ENCODE results near the gene BRPF1. TPM values are rescaled to one million over a fixed set of nuclear protein-coding genes. Genes with fewer than 3 reads are reported as not detected.

The BRPF1 gene
- polyA plus RNA-seq, 3 donors from 2014 or later: 10.6 to 45.8 (median 11.7) TPM

- peaks cover 10 to 52% (median 28%) of the 10 kb centered on the region in 3 donors for H3K36me3 Mint-ChIP-seq
- no peak for DNase-seq
- no peak overlapping the region for H3K27ac Mint-ChIP-seq
Measured at GRCh38 chr3:9692416-9692815, 39.1 kb upstream of the BRPF1 start.

GRCh38 chr3:9695345-9695744, 36.2 kb upstream of the BRPF1 start:
- H3K4me3 Mint-ChIP-seq: no peak overlapping the region
- H3K36me3 Mint-ChIP-seq: peaks cover 13 to 47% (median 44%) of the 10 kb centered on the region in 3 donors
- peaks cover 0 to 2% (median 0%) of the 10 kb centered on the region in 3 donors for H3K27me3 Mint-ChIP-seq (ENCODE audit: low read depth in 3 of 3)
- H3K9me3 Mint-ChIP-seq: no peaks in the 10 kb centered on the region
- no peak for DNase-seq
- no peaks in the 10 kb centered on the region for H3K4me1 Mint-ChIP-seq
- no peak overlapping the region for H3K27ac Mint-ChIP-seq

More at GRCh38 chr3:9692416-9692815, 39.1 kb upstream of the BRPF1 start:
- H3K4me3 Mint-ChIP-seq: no peak overlapping the region
- peaks cover 0 to 4% (median 0%) of the 10 kb centered on the region in 3 donors for H3K27me3 Mint-ChIP-seq (ENCODE audit: low read depth in 3 of 3)
- no peaks in the 10 kb centered on the region for H3K9me3 Mint-ChIP-seq
- H3K4me1 Mint-ChIP-seq: no peaks in the 10 kb centered on the region

- no peak overlapping the region for H3K4me3 Mint-ChIP-seq
- H3K36me3 Mint-ChIP-seq: peaks cover 13 to 48% (median 41%) of the 10 kb centered on the region in 3 donors
- H3K27me3 Mint-ChIP-seq (ENCODE audit: low read depth in 3 of 3): peaks cover 0 to 2% (median 0%) of the 10 kb centered on the region in 3 donors
- no peak for DNase-seq
- H3K9me3 Mint-ChIP-seq: no peaks in the 10 kb centered on the region
- no peaks in the 10 kb centered on the region for H3K4me1 Mint-ChIP-seq
- H3K27ac Mint-ChIP-seq: peak overlapping the region in 1 of 6 donors; percentile 34
Measured at GRCh38 chr3:9695746-9696145, 35.8 kb upstream of the BRPF1 start.

DNA sequence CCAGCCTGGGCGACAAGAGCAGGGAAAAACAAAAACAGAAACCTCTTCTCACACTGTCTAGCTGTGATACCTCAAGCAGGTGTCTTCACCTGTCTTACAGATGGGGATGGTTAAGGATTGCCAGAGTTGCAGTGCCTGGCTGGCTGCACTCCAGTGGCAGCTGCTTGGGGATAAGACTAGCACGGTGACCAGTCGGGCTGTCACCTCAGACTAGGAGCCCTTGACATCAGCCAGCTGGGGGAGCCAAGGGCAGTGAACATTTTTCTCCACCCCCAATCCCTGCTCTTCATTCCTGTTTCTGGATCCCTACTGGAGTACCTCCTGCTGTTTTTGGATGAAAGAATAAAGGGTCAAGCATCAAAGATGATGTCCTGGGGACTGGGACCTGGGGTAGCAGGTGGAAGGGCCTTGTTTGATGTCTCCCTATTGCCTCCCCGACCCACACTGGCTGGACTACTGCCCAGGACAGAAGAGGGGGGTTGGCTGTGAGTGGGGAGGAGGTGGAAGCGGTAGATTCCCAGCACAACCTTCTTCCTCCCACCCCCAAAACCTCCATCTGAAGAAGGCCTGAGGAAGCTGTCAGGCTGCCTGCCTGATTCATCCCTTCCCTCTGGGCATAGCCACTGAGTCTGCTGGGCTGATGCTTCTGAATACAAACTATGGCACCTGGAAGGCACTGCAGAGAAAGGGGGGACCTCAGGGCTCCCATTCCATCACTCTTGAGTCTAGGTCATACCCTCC, 34.9 kb upstream of the BRPF1 start:
- Mint-ChIP-seq H3K4me1 (no peaks in the 10 kb centered on the region), H3K9me3 (no peaks in the 10 kb centered on the region), H3K36me3 (peaks cover 13 to 48% (median 45%) of the 10 kb centered on the region in 3 donors), H3K4me3 (no peak overlapping the region), H3K27me3 (ENCODE audit: low read depth in 3 of 3) (peaks cover 0 to 2% (median 0%) of the 10 kb centered on the region in 3 donors), H3K27ac (no peak overlapping the region)
- DNase-seq: no peak

DNA sequence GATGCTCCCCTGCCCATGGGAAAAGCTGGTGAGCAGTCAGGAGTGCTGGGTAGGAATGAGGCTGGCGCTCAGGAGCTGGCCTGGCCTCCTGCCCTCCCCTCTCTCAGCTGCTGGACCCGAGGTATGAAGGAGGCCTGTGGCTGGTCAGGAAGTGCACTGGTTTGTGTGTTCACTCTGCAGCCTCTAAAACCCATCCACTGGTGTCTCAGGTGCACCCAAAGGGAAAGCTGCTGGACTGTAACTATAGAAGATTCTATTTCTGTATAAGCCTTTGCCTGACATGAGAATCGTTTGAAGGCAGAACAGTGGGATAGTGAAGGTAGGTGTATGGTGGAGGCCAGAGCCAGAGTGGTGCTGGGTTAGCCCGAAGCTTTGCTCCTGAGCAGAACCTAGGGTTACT, 33.6 kb upstream of the BRPF1 start:
- Mint-ChIP-seq H3K9me3 (no peaks in the 10 kb centered on the region), H3K27me3 (ENCODE audit: low read depth in 3 of 3) (peaks cover 0 to 2% (median 1%) of the 10 kb centered on the region in 3 donors), H3K27ac (peak overlapping the region in 1 of 6 donors; percentile 17), H3K4me1 (peaks cover 0 to under 1% of the 10 kb centered on the region in 2 donors), H3K4me3 (no peak overlapping the region), H3K36me3 (peaks cover 19 to 54% (median 44%) of the 10 kb centered on the region in 3 donors)
- DNase-seq: no peak

- Mint-ChIP-seq H3K27ac (no peak overlapping the region), H3K9me3 (no peaks in the 10 kb centered on the region), H3K4me3 (no peak overlapping the region), H3K36me3 (peaks cover 21 to 56% (median 40%) of the 10 kb centered on the region in 3 donors), H3K4me1 (peaks cover 2 to 5% of the 10 kb centered on the region in 2 donors), H3K27me3 (ENCODE audit: low read depth in 3 of 3) (peaks cover 0 to 2% (median under 1%) of the 10 kb centered on the region in 3 donors)
- DNase-seq: no peak
Measured at GRCh38 chr3:9698293-9698692, 33.2 kb upstream of the BRPF1 start.

GRCh38 chr3:9700536-9700935, 31.0 kb upstream of the BRPF1 start:
- Mint-ChIP-seq H3K36me3 (peaks cover 15 to 43% (median 27%) of the 10 kb centered on the region in 3 donors), H3K4me3 (no peak overlapping the region), H3K4me1 (peaks cover 12 to 13% of the 10 kb centered on the region in 2 donors), H3K9me3 (no peaks in the 10 kb centered on the region), H3K27me3 (ENCODE audit: low read depth in 3 of 3) (peaks cover 0 to 13% (median 6%) of the 10 kb centered on the region in 3 donors), H3K27ac (peak overlapping the region in 1 of 6 donors; percentile 20)
- no peak for DNase-seq

- H3K27ac Mint-ChIP-seq: no peak overlapping the region
- DNase-seq: no peak
- H3K4me3 Mint-ChIP-seq: no peak overlapping the region
- peaks cover 3 to 14% (median 6%) of the 10 kb centered on the region in 3 donors for H3K27me3 Mint-ChIP-seq (ENCODE audit: low read depth in 3 of 3)
- H3K9me3 Mint-ChIP-seq: no peaks in the 10 kb centered on the region
- peaks cover 15 to 42% (median 27%) of the 10 kb centered on the region in 3 donors for H3K36me3 Mint-ChIP-seq
- peaks cover 12 to 13% of the 10 kb centered on the region in 2 donors for H3K4me1 Mint-ChIP-seq
Measured at GRCh38 chr3:9701006-9701405, 30.5 kb upstream of the BRPF1 start.

DNA sequence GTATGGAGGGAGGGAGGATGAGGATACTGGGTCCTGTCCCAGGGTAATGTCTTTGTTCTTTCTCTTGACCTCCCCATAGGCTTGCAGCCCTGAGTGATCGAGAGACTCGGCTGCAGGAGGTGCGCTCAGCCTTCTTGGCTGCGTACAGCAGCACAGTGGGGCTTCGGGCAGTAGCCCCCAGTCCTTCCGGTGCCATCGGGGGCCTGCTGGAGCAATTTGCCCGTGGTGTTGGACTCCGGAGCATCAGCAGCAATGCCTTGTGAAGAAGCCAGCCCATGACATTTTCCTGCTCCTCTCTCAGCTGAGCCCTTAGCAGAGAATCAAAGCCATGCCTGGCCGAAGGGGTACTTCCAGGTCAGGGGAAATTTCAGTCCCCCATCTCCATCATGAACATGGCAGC, 29.8 kb upstream of the BRPF1 start:
- Mint-ChIP-seq H3K36me3 (peaks cover 22 to 40% (median 32%) of the 10 kb centered on the region in 3 donors), H3K4me1 (peaks cover 13 to 14% of the 10 kb centered on the region in 2 donors), H3K4me3 (no peak overlapping the region), H3K9me3 (no peaks in the 10 kb centered on the region), H3K27me3 (ENCODE audit: low read depth in 3 of 3) (peaks cover 7 to 14% (median 8%) of the 10 kb centered on the region in 3 donors), H3K27ac (no peak overlapping the region)
- DNase-seq: no peak

GRCh38 chr3:9703240-9703639, 28.3 kb upstream of the BRPF1 start:
- Mint-ChIP-seq H3K4me1 (peaks cover 13 to 14% of the 10 kb centered on the region in 2 donors), H3K36me3 (peaks cover 21 to 33% (median 25%) of the 10 kb centered on the region in 3 donors), H3K9me3 (no peaks in the 10 kb centered on the region), H3K4me3 (peak overlapping the region in 3 of 5 donors; percentile 5 to 21 (median 14)), H3K27ac (no peak overlapping the region), H3K27me3 (ENCODE audit: low read depth in 3 of 3) (peaks cover 8 to 14% (median 8%) of the 10 kb centered on the region in 3 donors)
- no peak for DNase-seq

GRCh38 chr3:9703736-9704346, 27.7 kb upstream of the BRPF1 start, which contains the start of gene CPNE9:
Gene CPNE9 (plus strand): TSS chr3:9703833. CDS start chr3:9703997, 164 bp downstream.
- Mint-ChIP-seq H3K9me3 (no peaks in the 10 kb centered on the region), H3K27ac (no peak within 1 kb of the TSS), H3K36me3 (peaks cover 21 to 33% (median 25%) of the 10 kb centered on the region in 3 donors), H3K27me3 (ENCODE audit: low read depth in 3 of 3) (peaks cover 8 to 14% (median 8%) of the 10 kb centered on the region in 3 donors), H3K4me1 (peaks cover 13 to 14% of the 10 kb centered on the region in 2 donors), H3K4me3 (peak within 1 kb of the TSS; percentile 21 to 64 (median 51))
- no peak for DNase-seq

DNA sequence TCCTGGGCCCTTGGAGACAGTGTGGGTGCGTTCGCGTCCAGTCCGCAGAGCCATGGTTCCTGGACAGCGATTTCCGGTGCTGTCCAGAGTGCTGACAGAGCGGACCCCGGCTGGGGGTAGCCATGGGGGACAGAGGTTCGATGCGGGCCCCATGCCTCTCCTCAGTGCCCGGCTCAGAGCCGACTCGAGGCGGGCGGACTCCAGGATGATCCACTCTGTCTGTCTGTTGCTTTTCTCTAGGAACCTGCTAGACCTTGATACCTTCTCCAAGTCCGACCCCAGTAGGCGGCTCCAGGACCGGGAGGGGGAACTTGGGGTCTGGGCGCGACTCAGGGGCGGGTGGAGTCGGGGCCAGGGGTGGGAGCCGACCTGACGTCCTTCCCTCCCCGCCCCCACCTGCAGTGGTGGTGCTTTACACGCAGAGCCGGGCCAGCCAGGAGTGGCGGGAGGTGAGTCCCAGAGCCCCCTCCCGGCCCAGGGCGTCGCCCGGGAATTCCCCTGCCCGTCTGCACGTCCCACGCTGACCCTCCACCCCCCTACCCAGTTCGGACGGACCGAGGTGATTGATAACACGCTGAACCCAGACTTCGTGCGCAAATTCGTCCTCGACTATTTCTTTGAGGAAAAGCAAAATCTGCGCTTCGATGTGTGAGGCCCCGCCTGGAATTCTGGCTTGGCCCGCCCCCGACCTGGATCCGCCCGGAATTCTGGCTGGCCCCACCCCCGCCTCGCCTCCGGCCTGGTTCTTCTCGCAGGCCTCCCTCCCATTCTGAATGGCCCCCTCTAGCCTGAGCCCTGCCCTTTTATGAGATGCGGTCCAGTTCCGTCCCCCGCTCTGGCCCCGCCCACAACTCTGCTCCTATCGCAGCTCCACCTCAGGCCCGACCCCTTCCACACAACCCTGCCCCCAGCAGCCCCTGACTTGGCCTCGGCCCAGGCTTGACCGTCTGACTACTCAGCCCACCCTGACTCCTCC, 26.9 kb upstream of the BRPF1 start:
- peak; percentile 13 to 23 (median 22) for DNase-seq
- H3K4me1 Mint-ChIP-seq: peaks cover 13 to 14% of the 10 kb centered on the region in 2 donors
- H3K9me3 Mint-ChIP-seq: no peaks in the 10 kb centered on the region
- peak overlapping the region; percentile 29 to 64 (median 51) for H3K4me3 Mint-ChIP-seq
- H3K27me3 Mint-ChIP-seq (ENCODE audit: low read depth in 3 of 3): peaks cover 8 to 14% (median 8%) of the 10 kb centered on the region in 3 donors
- H3K36me3 Mint-ChIP-seq: peaks cover 19 to 28% (median 21%) of the 10 kb centered on the region in 3 donors
- H3K27ac Mint-ChIP-seq: no peak overlapping the region

- H3K4me1 Mint-ChIP-seq: peaks cover 0 to 2% of the 10 kb centered on the region in 2 donors
Measured at GRCh38 chr3:9710174-9710739, 21.3 kb upstream of the BRPF1 start.

More at GRCh38 chr3:9710174-9710739, 21.3 kb upstream of the BRPF1 start:
- H3K9me3 Mint-ChIP-seq: no peaks in the 10 kb centered on the region
- peaks cover 2 to 16% (median 3%) of the 10 kb centered on the region in 3 donors for H3K27me3 Mint-ChIP-seq (ENCODE audit: low read depth in 3 of 3)
- DNase-seq: no peak
- no peak overlapping the region for H3K27ac Mint-ChIP-seq
- H3K36me3 Mint-ChIP-seq: peaks cover 0 to 12% (median 5%) of the 10 kb centered on the region in 3 donors
- no peak overlapping the region for H3K4me3 Mint-ChIP-seq

Data from immature natural killer cell (primary cell).